Dermis microvascular lymphatic vessel endothelial cell (primary cell): ENCODE results near the gene CBFA2T3. TPM values are rescaled to one million over a fixed set of nuclear protein-coding genes. Genes with fewer than 3 reads are reported as not detected.

Source experiments
- DNase-seq, 2 donors: peaks; one replicate each; pipeline versions ENCODE4 v3.0.0 to v3.0.0-alpha.2; 2010; ENCODE audit warnings: low read depth in 2 of 2
- total RNA-seq: library from RNA; depleted of rRNA; stranded (reverse); fragments of >200 nt; gene quantifications from 2 replicates; pipeline ENCODE4 v1.2.1, GENCODE V29; 2014

Gene CBFA2T3
- total RNA-seq, 1 donor from 2014 or later = not detected

DNA sequence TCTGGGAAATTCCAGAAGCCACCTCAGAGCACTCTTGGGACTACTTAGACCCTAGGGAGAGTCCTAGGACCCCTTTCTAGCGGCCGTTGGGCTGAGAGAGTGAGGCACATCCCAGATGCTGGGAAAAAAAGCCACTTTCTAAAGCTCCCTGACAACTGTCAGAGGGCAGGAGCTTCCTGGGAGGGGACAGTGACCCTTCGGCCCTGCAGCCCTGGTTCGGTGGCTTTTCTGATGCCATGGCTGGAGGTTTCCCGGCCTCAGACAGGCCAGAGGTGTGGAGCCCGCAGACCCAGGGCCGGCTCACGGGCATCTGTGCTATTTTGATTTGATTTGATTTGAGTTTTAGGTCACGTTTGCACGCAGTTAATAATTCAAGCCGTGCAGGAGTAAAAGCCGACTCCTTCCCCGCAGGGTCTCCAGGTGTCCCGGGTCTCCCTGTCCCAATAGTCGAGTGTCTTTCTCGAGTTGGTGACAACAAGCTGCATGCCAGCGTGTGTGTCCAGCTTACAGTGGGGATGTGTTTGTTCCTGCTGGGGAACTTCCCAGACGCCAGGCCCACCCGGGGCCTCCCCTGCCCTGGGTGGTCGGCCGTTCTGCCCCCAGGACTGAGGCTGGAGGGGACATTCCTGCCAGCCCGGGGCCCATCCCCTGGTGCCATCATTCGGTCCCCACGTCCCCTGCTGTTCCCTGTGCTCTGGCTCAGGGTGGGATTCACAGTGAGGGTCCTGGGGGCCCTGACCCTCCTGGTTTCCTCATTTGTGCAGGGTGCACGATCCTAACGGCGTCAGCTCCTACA lies 1.0 kb upstream of the CBFA2T3 start:
- no peak for DNase-seq

DNA sequence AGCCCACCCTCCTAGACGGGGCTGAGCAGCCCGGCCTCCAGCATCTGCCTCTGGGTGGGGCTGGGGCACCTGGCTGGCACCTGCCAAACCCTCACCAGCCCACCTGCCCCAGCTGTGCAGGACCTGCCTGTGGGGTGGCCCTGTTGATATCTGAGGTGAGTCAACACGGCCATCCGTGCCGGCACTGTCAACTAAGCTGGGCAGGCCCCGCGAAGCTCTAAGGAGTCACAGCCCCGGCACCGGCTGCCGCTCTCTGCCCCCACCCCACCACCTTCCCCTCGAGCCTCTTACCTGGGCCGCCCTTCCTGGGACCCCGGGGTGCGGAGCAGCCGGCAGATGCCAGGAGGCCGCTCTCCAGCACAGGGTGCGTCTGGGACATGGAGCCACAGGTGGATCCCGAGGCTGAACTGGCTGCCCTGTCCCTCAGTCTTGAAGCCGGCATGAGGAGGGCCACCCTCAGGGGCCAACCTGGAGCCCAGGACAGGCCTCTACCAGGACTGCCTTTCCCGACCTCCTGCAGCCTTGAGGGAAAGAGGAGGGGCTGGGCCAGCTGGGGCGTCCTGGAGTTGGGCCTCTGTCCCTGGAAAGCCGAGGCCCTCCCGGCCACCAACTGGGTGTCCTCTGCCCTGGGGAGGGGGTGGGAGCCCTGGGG lies 515 bp downstream of the CBFA2T3 start:
- DNase-seq = no peak

- no peak for DNase-seq
Observed at GRCh38 chr16:88975511-88976061, 1.4 kb downstream of the CBFA2T3 start.

DNA sequence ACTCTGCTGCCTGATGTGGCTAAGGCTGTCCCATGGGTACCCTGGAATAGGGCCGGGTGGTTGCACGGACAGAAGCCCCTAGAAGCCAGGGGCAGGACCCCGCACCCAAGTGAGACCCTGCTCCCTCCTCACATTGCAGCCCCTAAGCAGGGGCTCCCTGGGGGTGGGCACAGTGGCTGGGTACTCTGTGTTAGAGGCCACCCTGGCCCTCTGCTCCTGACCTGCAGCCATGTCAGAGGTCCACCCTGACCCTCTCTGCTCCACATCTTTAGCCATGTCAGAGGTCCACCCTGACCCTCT lies 2.1 kb downstream of the CBFA2T3 start:
- DNase-seq = no peak

GRCh38 chr16:88974080-88974915 lies 2.7 kb downstream of the CBFA2T3 start:
- DNase-seq = no peak

GRCh38 chr16:88973415-88974050 lies 3.5 kb downstream of the CBFA2T3 start:
- no peak for DNase-seq

DNA sequence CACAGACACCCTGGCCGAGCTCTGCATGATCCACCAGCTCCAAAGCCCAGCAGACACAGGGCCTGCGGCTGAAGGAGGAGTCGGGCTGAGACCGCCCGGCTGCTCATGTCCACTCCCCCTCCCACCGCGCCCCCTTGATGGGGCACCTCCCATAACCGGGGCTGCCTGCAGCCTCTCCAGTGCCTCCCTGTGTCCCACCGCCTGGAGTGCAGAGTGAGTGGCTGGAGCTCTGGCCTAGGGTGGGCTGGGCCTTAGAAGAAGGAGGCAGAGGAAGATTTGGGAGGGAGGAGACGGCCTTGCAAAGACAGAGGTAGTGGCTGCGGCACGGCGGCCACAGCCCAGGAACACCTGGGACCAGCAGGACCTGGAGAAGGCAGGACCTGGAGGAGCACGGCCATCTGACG lies 4.0 kb downstream of the CBFA2T3 start:
- DNase-seq = no peak

- DNase-seq = no peak
Observed at GRCh38 chr16:88972349-88972748, 4.7 kb downstream of the CBFA2T3 start.

GRCh38 chr16:88971371-88972097 lies 5.5 kb downstream of the CBFA2T3 start:
- DNase-seq = no peak

- no peak for DNase-seq
Observed at GRCh38 chr16:88970539-88971065, 6.4 kb downstream of the CBFA2T3 start.

DNA sequence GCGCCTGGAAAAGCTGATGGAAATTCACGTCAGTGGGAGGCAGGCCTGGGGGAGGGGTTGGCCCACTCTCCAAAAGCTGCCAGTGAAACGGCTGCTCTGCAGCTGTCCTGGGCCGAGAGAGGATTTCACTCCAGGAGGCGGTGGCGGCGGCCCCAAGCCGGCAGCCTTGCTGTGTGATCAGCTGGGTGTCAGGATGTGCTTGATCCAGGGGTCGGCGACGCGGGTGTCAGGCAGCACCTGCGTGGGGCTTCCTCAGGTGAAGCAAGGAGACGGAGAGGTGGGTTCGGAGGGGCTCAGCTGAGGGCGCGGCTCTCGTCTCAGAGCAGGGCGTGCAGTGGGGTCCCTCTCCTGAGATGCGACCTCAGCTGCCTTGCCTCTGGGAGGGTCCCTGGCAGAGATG lies 7.0 kb downstream of the CBFA2T3 start:
- no peak for DNase-seq

DNA sequence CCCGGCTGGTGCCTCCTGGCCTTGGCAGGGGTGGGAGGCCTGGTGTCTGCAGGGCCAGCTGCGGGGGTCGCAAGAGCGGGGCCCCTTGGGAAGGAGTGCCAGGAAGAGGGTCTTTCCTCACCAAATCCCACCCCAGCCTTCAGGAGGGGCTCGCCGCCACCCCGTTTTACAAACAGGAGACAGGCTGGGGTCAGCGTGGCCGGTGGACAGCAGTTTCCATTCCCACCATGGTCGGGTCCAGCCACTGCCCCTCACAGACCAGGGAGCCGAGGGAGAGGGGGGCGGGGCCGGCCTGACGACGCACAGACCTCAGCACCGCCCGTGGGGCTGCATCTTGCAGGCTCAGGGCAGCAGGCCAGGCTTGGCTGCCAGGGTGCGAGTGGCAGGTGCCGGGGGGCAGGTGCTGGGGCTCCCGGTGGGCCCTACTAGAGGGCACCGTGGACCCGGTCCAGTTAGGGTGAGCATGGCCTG lies 7.6 kb downstream of the CBFA2T3 start:
- no peak for DNase-seq

GRCh38 chr16:88968589-88969280 lies 8.3 kb downstream of the CBFA2T3 start:
- DNase-seq = no peak

DNA sequence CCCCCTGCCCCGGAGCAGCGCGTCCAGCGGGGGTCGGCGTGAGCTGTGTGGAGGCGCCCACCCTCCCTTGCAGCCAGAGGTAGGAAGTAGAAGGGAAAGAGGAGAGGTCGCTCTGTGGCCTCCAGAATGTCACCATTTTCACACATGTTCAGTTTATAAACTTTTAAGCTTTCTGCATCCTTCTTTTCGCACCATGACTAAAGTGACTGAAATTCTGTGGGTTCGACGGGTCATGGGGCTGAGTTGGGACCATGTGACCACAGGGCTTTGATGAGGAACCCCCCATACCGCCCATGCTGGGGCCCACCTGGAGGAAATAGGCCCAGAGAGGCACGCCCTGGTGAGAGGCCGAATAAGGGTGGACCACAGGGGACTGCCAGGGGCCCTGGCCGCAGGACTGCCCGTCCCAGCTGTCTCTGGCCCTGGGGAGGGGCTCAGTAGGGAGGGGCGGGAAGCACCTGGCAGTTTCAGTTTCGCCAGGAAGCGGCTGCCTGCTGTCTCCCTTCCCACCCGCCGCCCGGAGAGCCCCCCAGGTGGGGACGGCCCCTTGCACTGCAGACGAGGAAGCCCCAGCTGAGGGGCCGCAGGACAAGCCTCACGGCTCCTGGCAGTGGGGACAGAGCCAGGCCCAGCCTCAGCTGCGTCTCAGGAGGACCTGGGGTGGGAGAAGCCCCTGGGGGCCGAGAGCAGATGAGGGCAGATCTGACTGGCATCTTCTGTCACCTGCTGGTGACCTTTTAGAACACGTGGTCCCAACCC lies 9.0 kb downstream of the CBFA2T3 start:
- peak in 1 of 2 donors; percentile 5 for DNase-seq

DNA sequence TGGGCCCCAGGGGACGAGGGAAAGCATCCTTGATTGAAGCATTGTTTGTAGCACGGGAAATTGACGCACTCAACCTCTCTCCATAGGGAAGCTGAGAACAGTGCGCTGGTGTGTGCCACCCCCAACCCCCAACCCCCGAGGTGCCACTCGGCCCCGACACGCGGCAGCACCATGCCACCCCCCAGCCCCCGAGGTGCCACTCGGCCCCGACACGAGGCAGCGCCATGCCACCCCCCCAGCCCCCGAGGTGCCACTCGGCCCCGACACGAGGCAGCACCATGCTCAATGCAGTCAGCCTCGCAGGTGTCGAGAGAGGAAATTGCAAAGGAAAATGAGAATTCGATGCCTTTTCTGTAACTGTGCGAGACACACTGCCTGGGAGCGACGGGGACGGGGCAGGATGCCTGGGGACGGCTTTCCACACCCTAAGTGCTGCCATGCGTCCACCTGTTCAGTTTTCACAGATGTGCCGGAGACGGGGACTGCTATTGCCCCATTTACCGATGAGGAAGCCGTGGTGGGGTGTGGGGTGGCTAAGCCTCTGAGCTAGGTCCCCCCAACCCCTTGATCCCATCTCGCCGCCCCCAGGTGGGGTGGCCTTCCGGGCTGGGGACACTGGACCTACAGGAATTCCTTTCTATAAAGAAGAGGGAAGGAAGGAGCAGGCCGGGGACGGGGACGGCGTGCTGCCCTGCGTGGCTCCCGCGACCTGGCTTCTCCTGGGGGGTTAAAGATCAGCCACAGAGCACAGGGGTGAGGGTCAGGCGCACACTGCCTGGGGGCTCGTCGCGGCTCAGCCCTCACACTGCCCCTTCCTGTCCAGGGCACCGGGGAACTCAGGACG lies 9.8 kb downstream of the CBFA2T3 start:
- DNase-seq = no peak

DNA sequence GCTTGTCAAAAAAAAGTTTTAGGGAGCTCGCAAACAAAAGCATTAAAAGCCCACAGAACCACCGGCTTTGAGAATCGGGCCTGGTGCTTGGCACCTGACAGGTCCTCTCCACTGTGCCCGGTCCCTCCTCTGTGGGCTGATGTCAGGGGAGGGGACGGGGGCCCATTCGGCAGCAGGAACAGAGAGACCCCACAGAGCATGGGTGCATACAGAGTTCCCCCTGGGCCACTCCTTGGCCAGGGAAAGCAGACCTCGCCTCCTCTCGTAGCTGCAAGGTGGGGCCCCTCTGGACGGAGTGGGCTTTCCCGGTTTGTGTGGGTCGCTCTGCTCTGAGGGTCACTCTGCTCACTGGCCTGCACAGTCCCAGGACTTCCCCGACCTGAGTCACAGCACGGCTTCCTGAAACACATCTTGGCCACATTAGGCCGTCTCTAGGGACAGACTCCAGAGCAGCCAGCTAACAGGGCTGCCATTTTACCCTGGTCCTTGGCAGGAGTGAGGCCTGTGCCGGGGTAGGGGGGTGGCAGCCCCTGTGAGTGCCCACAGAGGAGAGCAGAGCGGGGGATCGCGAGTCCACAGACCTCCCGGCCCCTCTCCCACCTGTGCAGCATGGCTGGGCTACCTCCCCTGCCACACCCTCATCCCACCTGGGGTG lies 11.1 kb downstream of the CBFA2T3 start:
- no peak for DNase-seq

- no peak for DNase-seq
Observed at GRCh38 chr16:88965411-88965810, 11.6 kb downstream of the CBFA2T3 start.

- no peak for DNase-seq
Observed at GRCh38 chr16:88964636-88965035, 12.4 kb downstream of the CBFA2T3 start.
